Smooth muscle cell (in vitro differentiated cells): Measurements from ENCODE around the gene PHOSPHO2. TPM values are rescaled to one million over a fixed set of nuclear protein-coding genes. Genes with fewer than 3 reads are reported as not detected.
"Not testable (repeated sequence)": the region's sequence is repeated elsewhere in the genome, so short reads cannot be mapped to it uniquely, and the experiment has no call there.

Experiments used
- DNase-seq: peaks from one replicate; lab custom pipeline; 2025; ENCODE audit not compliant: unreplicated experiment; lab: John Stamatoyannopoulos, UW
- H2AFZ ChIP-seq: fragments of 200-600 bp; sonication (generic); 2 replicates; pipeline ENCODE4 v1.6.0; 2016; ENCODE audit warnings: antibody characterized with exemption, low read depth, mild to moderate bottlenecking
- H3F3A ChIP-seq: fragments of 200-600 bp; sonication (generic); 2 replicates; pipeline ENCODE4 v1.6.0; 2017; ENCODE audit warnings: antibody characterized with exemption, low read depth
- H3K27ac ChIP-seq: fragments of 200-600 bp; sonication (generic); 2 replicates; pipeline ENCODE4 v1.5.1; 2016; ENCODE audit warnings: low read depth, mild to moderate bottlenecking
- H3K27me3 ChIP-seq: fragments of 200-600 bp; sonication (generic); 2 replicates; pipeline ENCODE4 v1.6.1; 2016; ENCODE audit warnings: low read depth, mild to moderate bottlenecking
- H3K36me3 ChIP-seq: fragments of 200-600 bp; sonication (generic); 2 replicates; pipeline ENCODE4 v1.5.1; 2016; ENCODE audit warnings: low read depth
- H3K4me1 ChIP-seq: fragments of 200-600 bp; sonication (generic); 2 replicates; pipeline ENCODE4 v1.5.1; 2016; ENCODE audit warnings: low read depth
- H3K4me2 ChIP-seq: fragments of 200-600 bp; sonication (generic); 2 replicates; pipeline ENCODE4 v1.6.0; 2016; ENCODE audit warnings: mild to moderate bottlenecking
- H3K4me3 ChIP-seq: fragments of 200-600 bp; sonication (generic); 2 replicates; pipeline ENCODE4 v1.5.1; 2016; ENCODE audit warnings: mild to moderate bottlenecking
- H3K79me2 ChIP-seq: fragments of 200-600 bp; sonication (generic); 2 replicates; pipeline ENCODE4 v1.6.0; 2016; ENCODE audit warnings: low read depth, mild to moderate bottlenecking
- H3K9ac ChIP-seq: fragments of 200-600 bp; sonication (generic); 2 replicates; pipeline ENCODE4 v1.6.0; 2016; ENCODE audit warnings: low read depth
- H3K9me3 ChIP-seq: fragments of 200-600 bp; sonication (generic); replicated peaks from 2 replicates; pipeline ENCODE4 v1.5.1; 2016; ENCODE audit warnings: low read depth
- H4K20me1 ChIP-seq: fragments of 200-600 bp; sonication (generic); 2 replicates; pipeline ENCODE4 v1.6.0; 2016; ENCODE audit warnings: low read depth
- CTCF ChIP-seq: fragments of 200-600 bp; sonication (generic); IDR thresholded peaks from 2 replicates; pipeline ENCODE4 v1.5.1; 2017; ENCODE audit warnings: borderline replicate concordance, mild to moderate bottlenecking, antibody characterized with exemption; ENCODE audit not compliant: insufficient read depth, poor library complexity, severe bottlenecking
- WGBS: methylation state at CpG from one replicate; pipeline ENCODE4 v1.1.7; 2016; ENCODE audit warnings: low lambda C conversion rate; 5-methylcytosine and 5-hydroxymethylcytosine counted together
- polyA plus RNA-seq: library from polyadenylated mRNA; unstranded; fragments of >200 nt; fragmentation: Nextera tagmentation; extraction: Ambion mirVana; gene quantifications from 2 replicates; pipeline ENCODE4 v1.2.1, GENCODE V29; 2016
- total RNA-seq: library from RNA; depleted of rRNA; stranded (reverse); fragments of >200 nt; gene quantifications from 2 replicates; pipeline ENCODE4 v1.2.3, GENCODE V29; 2014

Gene PHOSPHO2
- total and polyA plus RNA-seq, 2 experiments from 2014 or later = 0.45 to 0.74 TPM

- TF ChIP-seq CTCF = no peak
- H4K20me1 ChIP-seq = no peaks in the 10 kb centered on the region
- no peak overlapping the region for H3K4me3 ChIP-seq
- WGBS = 62% methylated on average over 3 of the region's 3 CpGs
- H3K27ac ChIP-seq = no peak overlapping the region
- no peaks in the 10 kb centered on the region for H3K27me3 ChIP-seq
- no peak overlapping the region for H3K9ac ChIP-seq
- H3K79me2 ChIP-seq = no peaks in the 10 kb centered on the region
- H3K9me3 ChIP-seq = no peaks in the 10 kb centered on the region
- H3K4me2 ChIP-seq = no peak overlapping the region
- peaks cover 3% of the 10 kb centered on the region for H3F3A ChIP-seq
- no peak for DNase-seq
- H2AFZ ChIP-seq = no peak overlapping the region
- H3K4me1 ChIP-seq = peaks cover 3% of the 10 kb centered on the region
- no peaks in the 10 kb centered on the region for H3K36me3 ChIP-seq
These were observed 1.6 kb upstream of the PHOSPHO2 start for GRCh38 chr2:169692718-169693117.

- peak overlapping the region; percentile 85 for H3K4me2 ChIP-seq
- peaks cover 3% of the 10 kb centered on the region for H3F3A ChIP-seq
- no peaks in the 10 kb centered on the region for H3K79me2 ChIP-seq
- no peaks in the 10 kb centered on the region for H3K27me3 ChIP-seq
- H3K4me3 ChIP-seq = peak overlapping the region; percentile 83
- no peak for DNase-seq
- H3K27ac ChIP-seq = peak overlapping the region; percentile 81
- H3K36me3 ChIP-seq = no peaks in the 10 kb centered on the region
- H3K4me1 ChIP-seq = peaks cover 3% of the 10 kb centered on the region
- H3K9me3 ChIP-seq = no peaks in the 10 kb centered on the region
- 51% methylated on average over 4 of the region's 4 CpGs for WGBS
- peak overlapping the region; percentile 92 for H3K9ac ChIP-seq
- peak overlapping the region; percentile 99 for H2AFZ ChIP-seq
- no peaks in the 10 kb centered on the region for H4K20me1 ChIP-seq
- TF ChIP-seq CTCF = no peak
These were observed 909 bp upstream of the PHOSPHO2 start for GRCh38 chr2:169693360-169693759.

- no peaks in the 10 kb centered on the region for H4K20me1 ChIP-seq
- no peaks in the 10 kb centered on the region for H3K9me3 ChIP-seq
- peak overlapping the region; percentile 85 for H3K4me2 ChIP-seq
- peak overlapping the region; percentile 92 for H3K9ac ChIP-seq
- H3K4me3 ChIP-seq = peak overlapping the region; percentile 83
- H3K27ac ChIP-seq = peak overlapping the region; percentile 81
- TF ChIP-seq CTCF = no peak
- H3K36me3 ChIP-seq = no peaks in the 10 kb centered on the region
- no peaks in the 10 kb centered on the region for H3K79me2 ChIP-seq
- WGBS = 58% methylated on average over 8 of the region's 8 CpGs
- peaks cover 3% of the 10 kb centered on the region for H3F3A ChIP-seq
- H3K27me3 ChIP-seq = no peaks in the 10 kb centered on the region
- H3K4me1 ChIP-seq = peaks cover 3% of the 10 kb centered on the region
- peak overlapping the region; percentile 76 for H2AFZ ChIP-seq
- DNase-seq = no peak
These were observed 608 bp downstream of the PHOSPHO2 start for GRCh38 chr2:169694894-169695260.

GRCh38 chr2:169696381-169696780 is 2.1 kb downstream of the PHOSPHO2 start:
- Histone ChIP-seq H3F3A (peaks cover 3% of the 10 kb centered on the region), H3K9me3 (no peaks in the 10 kb centered on the region), H2AFZ (no peak overlapping the region), H3K4me2 (no peak overlapping the region), H3K79me2 (no peaks in the 10 kb centered on the region), H3K9ac (no peak overlapping the region), H3K4me1 (peaks cover 3% of the 10 kb centered on the region), H4K20me1 (no peaks in the 10 kb centered on the region), H3K27me3 (no peaks in the 10 kb centered on the region), H3K36me3 (no peaks in the 10 kb centered on the region), H3K4me3 (no peak overlapping the region), H3K27ac (no peak overlapping the region)
- no peak for TF ChIP-seq CTCF
- DNase-seq = no peak

GRCh38 chr2:169699173-169699572 is 4.9 kb downstream of the PHOSPHO2 start:
- not testable (repeated sequence) for H3K79me2 ChIP-seq, H2AFZ ChIP-seq, H3K4me1 ChIP-seq, H3K27me3 ChIP-seq, H3K9me3 ChIP-seq, H4K20me1 ChIP-seq, DNase-seq, H3K4me2 ChIP-seq, H3K36me3 ChIP-seq, H3F3A ChIP-seq, H3K9ac ChIP-seq, H3K4me3 ChIP-seq, H3K27ac ChIP-seq
- 100% methylated on average over 2 of the region's 2 CpGs for WGBS
